Embryonic facial prominence (tissue), 1 donor: ENCODE measurements around the gene PUS3.
"Not testable (repeated sequence)": the region's sequence is repeated elsewhere in the genome, so short reads cannot be mapped to it uniquely, and the experiment has no call there.

Experiments
- DNase-seq: peaks from one replicate; pipeline ENCODE4 v3.0.0-alpha.2; 2016; ENCODE audit errors: extremely low spot score

Gene PUS3

GRCh38 chr11:125916683-125917347 lies 13.8 kb upstream of the PUS3 start:
- DNase-seq, result no peak

GRCh38 chr11:125914601-125915000 lies 11.6 kb upstream of the PUS3 start:
- not testable (repeated sequence) for DNase-seq

- no peak for DNase-seq
These were observed 7.3 kb upstream of the PUS3 start for GRCh38 chr11:125910226-125910849.

- no peak for DNase-seq
These were observed 1.7 kb upstream of the PUS3 start for GRCh38 chr11:125904678-125905077.

GRCh38 chr11:125903711-125904659 lies 979 bp upstream of the PUS3 start, which contains the start of gene DDX25:
Gene DDX25, plus strand, starts transcription at chr11:125904508. Its CDS starts 10 bp downstream, at chr11:125904518.
- DNase-seq, result no peak

- DNase-seq, result no peak
These were observed 604 bp downstream of the PUS3 start for GRCh38 chr11:125902277-125902926.

- no peak for DNase-seq
These were observed 1.1 kb downstream of the PUS3 start for GRCh38 chr11:125901872-125902271.

GRCh38 chr11:125892994-125893393 lies 10.0 kb downstream of the PUS3 start:
- DNase-seq, result no peak

- no peak for DNase-seq
These were observed 10.9 kb downstream of the PUS3 start for GRCh38 chr11:125892071-125892470.

GRCh38 chr11:125890447-125891100 lies 12.4 kb downstream of the PUS3 start:
- DNase-seq, result no peak

- peak; percentile 80 for DNase-seq
These were observed 15.4 kb downstream of the PUS3 start, which contains the start of gene HYLS1 for GRCh38 chr11:125887373-125888324. Gene HYLS1, plus strand, starts transcription at chr11:125887668. Its CDS starts 11,701 bp downstream, at chr11:125899369.

- no peak for DNase-seq
These were observed 16.0 kb downstream of the PUS3 start for GRCh38 chr11:125886997-125887372.

- no peak for DNase-seq
These were observed 19.6 kb downstream of the PUS3 start for GRCh38 chr11:125883375-125883774.

- no peak for DNase-seq
These were observed 21.7 kb downstream of the PUS3 start for GRCh38 chr11:125881291-125881690.

GRCh38 chr11:125874556-125875124 lies 28.4 kb downstream of the PUS3 start:
- peak; percentile 61 for DNase-seq

- no peak for DNase-seq
These were observed 29.0 kb downstream of the PUS3 start for GRCh38 chr11:125873881-125874555.

GRCh38 chr11:125872138-125872491 lies 30.9 kb downstream of the PUS3 start:
- no peak for DNase-seq

GRCh38 chr11:125871391-125872137 lies 31.4 kb downstream of the PUS3 start:
- DNase-seq, result no peak
